H1 (cell line): ENCODE data around the gene SESN1. TPM values are rescaled to one million over a fixed set of nuclear protein-coding genes. Genes with fewer than 3 reads are reported as not detected.

ENCODE experiments used
- CTCF ChIA-PET: fragments of 300-600 bp; sonication (Branson Sonifier 250); formaldehyde crosslinking; loops from one replicate; lab custom pipeline; 2021; ENCODE audit not compliant: partially characterized antibody; lab: Charles Lee
- POLR2A ChIA-PET: fragments of 300-600 bp; sonication (Branson Sonifier 250); formaldehyde crosslinking; loops from one replicate; lab custom pipeline; 2021; ENCODE audit warnings: inconsistent platforms; ENCODE audit not compliant: partially characterized antibody; lab: Charles Lee
- DNase-seq, 2 experiments: peaks; one replicate each; pipeline versions ENCODE4 v3.0.0 to v3.0.0-alpha.2; 2010 to 2022; ENCODE audit warnings: low spot score in 2 of 2, low read depth in 1 of 2, mixed read lengths in 1 of 2
- FAIRE-seq: peaks from 2 replicates; lab custom pipeline; 2011; peaks lifted over from hg19 to GRCh38; lab: Jason Lieb, UNC
- H2AFZ ChIP-seq: 2 replicates; pipeline ENCODE4 v1.8.1; 2012; ENCODE audit warnings: low read length, inconsistent platforms
- H2AK5ac ChIP-seq: 2 replicates; pipeline ENCODE4 v1.6.1; 2013; ENCODE audit warnings: low read depth, low read length
- H2BK120ac ChIP-seq: replicated peaks from 2 replicates; pipeline ENCODE3; 2013; ENCODE audit warnings: low read depth, low read length, inconsistent platforms
- H2BK12ac ChIP-seq: 2 replicates; pipeline ENCODE4 v1.6.1; 2013; ENCODE audit warnings: low read depth, low read length
- H2BK15ac ChIP-seq: 2 replicates; pipeline ENCODE4 v1.6.1; 2013; ENCODE audit warnings: low read length
- H2BK20ac ChIP-seq: 2 replicates; pipeline ENCODE4 v1.6.1; 2013; ENCODE audit warnings: low read length
- H2BK5ac ChIP-seq: 2 replicates; pipeline ENCODE4 v1.6.1; 2013; ENCODE audit warnings: low read depth, low read length
- H3K14ac ChIP-seq: 2 replicates; pipeline ENCODE4 v1.6.1; 2013; ENCODE audit warnings: inconsistent platforms; ENCODE audit not compliant: insufficient read length
- H3K18ac ChIP-seq: 2 replicates; pipeline ENCODE4 v1.6.1; 2013; ENCODE audit warnings: low read length; ENCODE audit errors: extremely low read depth
- H3K23ac ChIP-seq: 2 replicates; pipeline ENCODE4 v1.6.1; 2013; ENCODE audit warnings: inconsistent platforms; ENCODE audit not compliant: insufficient read length
- H3K23me2 ChIP-seq: 2 replicates; pipeline ENCODE4 v1.6.1; 2013; ENCODE audit warnings: low read depth, low read length
- H3K27ac ChIP-seq: 2 replicates; pipeline ENCODE4 v1.6.1; 2011; ENCODE audit warnings: low read depth, low read length, inconsistent platforms
- H3K27me3 ChIP-seq, 4 experiments: replicated peaks in 1 of 4; 1 replicate in 1 of 4; 2 replicates in 3 of 4; pipeline versions ENCODE4 v1.6.1 to v1.8.1; 2011 to 2013; ENCODE audit warnings: low read length in 3 of 4, mild to moderate bottlenecking in 3 of 4, inconsistent platforms in 2 of 4, mixed read lengths in 2 of 4, moderate library complexity in 1 of 4; ENCODE audit not compliant: control insufficient read depth in 3 of 4, insufficient read depth in 3 of 4; ENCODE audit errors: extremely low read depth in 1 of 4
- H3K36me3 ChIP-seq, 4 experiments: 2 replicates each; pipeline versions ENCODE4 v1.6.1 to v1.8.1; 2011 to 2013; ENCODE audit warnings: mild to moderate bottlenecking in 4 of 4, low read length in 3 of 4, moderate library complexity in 2 of 4, control low read depth in 1 of 4, inconsistent platforms in 1 of 4; ENCODE audit not compliant: insufficient read depth in 4 of 4, control insufficient read depth in 2 of 4
- H3K4ac ChIP-seq: replicated peaks from 2 replicates; pipeline ENCODE3; 2013; ENCODE audit warnings: low read length, low read depth, mixed read lengths, inconsistent platforms; ENCODE audit not compliant: insufficient read length
- H3K4me1 ChIP-seq, 4 experiments: replicated peaks in 1 of 4; 1 replicate in 1 of 4; 2 replicates in 3 of 4; pipeline versions ENCODE4 v1.6.1 to v1.8.1; 2011 to 2013; ENCODE audit warnings: low read length in 3 of 4, inconsistent platforms in 2 of 4, mixed read lengths in 1 of 4; ENCODE audit not compliant: insufficient read depth in 4 of 4, control insufficient read depth in 3 of 4
- H3K4me2 ChIP-seq, 2 experiments: 2 replicates each; pipeline versions ENCODE4 v1.6.1 to v1.8.1; 2011 to 2013; ENCODE audit warnings: low read depth in 2 of 2, low read length in 2 of 2, control low read depth in 1 of 2, inconsistent platforms in 1 of 2, mild to moderate bottlenecking in 1 of 2; ENCODE audit not compliant: insufficient read depth in 1 of 2
- H3K4me3 ChIP-seq, 4 experiments: fragments of 200-600, 300-600 bp in 1 of 4; sonication (generic), shearing (Covaris generic), sonication (Bioruptor Twin) in 1 of 4; 2 replicates each; pipeline versions ENCODE4 v1.5.1 to v1.8.1; 2011 to 2016; ENCODE audit warnings: low read length in 4 of 4, low read depth in 3 of 4, control low read depth in 2 of 4, inconsistent platforms in 2 of 4, mild to moderate bottlenecking in 2 of 4, mixed read lengths in 1 of 4, moderate library complexity in 1 of 4; ENCODE audit not compliant: insufficient read depth in 2 of 4; ENCODE audit errors: extremely low read depth in 1 of 4
- H3K56ac ChIP-seq: replicated peaks from 2 replicates; pipeline ENCODE3; 2013; ENCODE audit warnings: low read depth, mild to moderate bottlenecking, mixed read lengths, low read length, inconsistent platforms; ENCODE audit not compliant: insufficient read length
- H3K79me1 ChIP-seq: 2 replicates; pipeline ENCODE4 v1.6.1; 2013; ENCODE audit warnings: low read depth, low read length, control low read depth
- H3K79me2 ChIP-seq, 2 experiments: 2 replicates each; pipeline versions ENCODE4 v1.6.1 to v1.8.1; 2012 to 2013; ENCODE audit warnings: low read length in 2 of 2, mild to moderate bottlenecking in 2 of 2, inconsistent platforms in 1 of 2; ENCODE audit not compliant: insufficient read depth in 2 of 2, control insufficient read depth in 1 of 2
- H3K9ac ChIP-seq, 4 experiments: replicated peaks in 1 of 4; 1 replicate in 1 of 4; 2 replicates in 3 of 4; pipeline versions ENCODE4 v1.6.1 to v1.8.1; 2011 to 2013; ENCODE audit warnings: low read depth in 3 of 4, low read length in 3 of 4, control low read depth in 2 of 4, mild to moderate bottlenecking in 2 of 4, moderate library complexity in 2 of 4, inconsistent platforms in 1 of 4; ENCODE audit errors: extremely low read depth in 1 of 4
- H3K9me3 ChIP-seq, 2 experiments: 2 replicates each; pipeline versions ENCODE4 v1.6.1 to v1.8.1; 2012 to 2013; ENCODE audit warnings: mild to moderate bottlenecking in 2 of 2, moderate library complexity in 2 of 2, control low read depth in 1 of 2, inconsistent platforms in 1 of 2, low read depth in 1 of 2, low read length in 1 of 2, mixed read lengths in 1 of 2; ENCODE audit not compliant: insufficient read depth in 2 of 2
- H4K20me1 ChIP-seq, 2 experiments: replicated peaks in 1 of 2; 2 replicates each; pipeline versions ENCODE3 to v1.8.1; 2011 to 2013; ENCODE audit warnings: inconsistent platforms in 2 of 2, low read length in 2 of 2, mild to moderate bottlenecking in 1 of 2; ENCODE audit not compliant: insufficient read depth in 2 of 2, control insufficient read depth in 1 of 2
- H4K5ac ChIP-seq: 2 replicates; pipeline ENCODE4 v1.6.1; 2013; ENCODE audit warnings: low read length, low read depth, mixed read lengths, inconsistent platforms; ENCODE audit not compliant: insufficient read length
- H4K8ac ChIP-seq: 2 replicates; pipeline ENCODE4 v1.8.0; 2013; ENCODE audit warnings: mild to moderate bottlenecking, moderate library complexity, low read length, inconsistent platforms; ENCODE audit not compliant: insufficient read depth; ENCODE audit errors: extremely low read depth
- H4K91ac ChIP-seq: replicated peaks from 2 replicates; pipeline ENCODE3; 2013; ENCODE audit warnings: low read length, mixed read lengths, inconsistent platforms; ENCODE audit not compliant: insufficient read length
- BACH1 ChIP-seq: IDR thresholded peaks from 2 replicates; pipeline ENCODE4 v1.6.1; 2012; ENCODE audit warnings: low read length, improper control_type of control experiment
- CBX8 ChIP-seq: fragments of 300-800, 300-1000 bp; sonication (generic); IDR thresholded peaks from 2 replicates; pipeline ENCODE4 v1.7.1; 2016; ENCODE audit warnings: low read depth, low read length, borderline replicate concordance
- E2F6 ChIP-seq: IDR thresholded peaks from 2 replicates; pipeline ENCODE4 v1.6.1; 2012; ENCODE audit warnings: inconsistent platforms
- EGR1 ChIP-seq: IDR thresholded peaks from 2 replicates; pipeline ENCODE4 v1.6.1; 2011; ENCODE audit warnings: low read depth, low read length, borderline replicate concordance
- HDAC2 ChIP-seq, 2 experiments: fragments of 300-600 bp in 1 of 2; sonication (generic) in 1 of 2; IDR thresholded peaks; 2 replicates each; pipeline ENCODE4 v1.6.1; 2011 to 2012; ENCODE audit warnings: low read depth in 2 of 2, low read length in 2 of 2, mild to moderate bottlenecking in 2 of 2, moderate library complexity in 2 of 2, borderline replicate concordance in 1 of 2, inconsistent platforms in 1 of 2
- HDAC6 ChIP-seq: IDR thresholded peaks from one replicate; pipeline ENCODE4 v1.7.1; 2012; ENCODE audit warnings: low read depth, mild to moderate bottlenecking, inconsistent platforms, low read length, moderate library complexity
- JUN ChIP-seq: IDR thresholded peaks from 2 replicates; pipeline ENCODE4 v1.6.1; 2011; ENCODE audit warnings: low read depth, mild to moderate bottlenecking, improper control_type of control experiment, low read length
- KDM1A ChIP-seq: fragments of 200-600, 300-600 bp; sonication (generic); IDR thresholded peaks from 2 replicates; pipeline ENCODE4 v1.7.1; 2016; ENCODE audit warnings: mild to moderate bottlenecking, low read length, borderline replicate concordance
- KDM4A ChIP-seq: IDR thresholded peaks from one replicate; pipeline ENCODE4 v1.7.1; 2012; ENCODE audit warnings: low read depth, mild to moderate bottlenecking, moderate library complexity, low read length, inconsistent platforms; ENCODE audit not compliant: severe bottlenecking
- KDM5A ChIP-seq: fragments of 200-600 bp; IDR thresholded peaks from 2 replicates; pipeline ENCODE4 v1.7.1; 2012; ENCODE audit warnings: mild to moderate bottlenecking, low read length, inconsistent platforms, mixed read lengths
- POU5F1 ChIP-seq: IDR thresholded peaks from 2 replicates; pipeline ENCODE4 v1.6.1; 2011; ENCODE audit warnings: low read depth, mild to moderate bottlenecking, low read length, moderate library complexity
- SP2 ChIP-seq: IDR thresholded peaks from 2 replicates; pipeline ENCODE4 v1.6.1; 2012; ENCODE audit warnings: mild to moderate bottlenecking, low read length, inconsistent platforms
- SRF ChIP-seq: IDR thresholded peaks from 2 replicates; pipeline ENCODE4 v1.6.1; 2011; ENCODE audit warnings: mild to moderate bottlenecking, low read depth, low read length, moderate library complexity
- YY1 ChIP-seq: IDR thresholded peaks from 2 replicates; pipeline ENCODE4 v1.6.1; 2011; ENCODE audit warnings: low read depth, mild to moderate bottlenecking, low read length
- WGBS, 2 experiments: shearing (Covaris generic) in 1 of 2; methylation state at CpG; one replicate each; pipeline versions ENCODE4 v1.1.6 to v1.1.7; 2013 to 2015; ENCODE audit warnings: low lambda C conversion rate in 2 of 2, mixed read lengths in 2 of 2, inconsistent platforms in 1 of 2, low coverage in 1 of 2, missing lambda C conversion rate in 1 of 2; ENCODE audit not compliant: insufficient replicate concordance in 2 of 2, insufficient coverage in 1 of 2, insufficient read length in 1 of 2; ENCODE audit errors: extremely low coverage in 1 of 2, missing lambda C conversion rate in 1 of 2; 5-methylcytosine and 5-hydroxymethylcytosine counted together
- polyA plus RNA-seq, 7 experiments: library from polyadenylated mRNA; depleted of rRNA in 3 of 7; stranded (reverse) in 5 of 7; unstranded in 2 of 7; fragments of >200 nt in 5 of 7; fragments of 200-250 nt in 2 of 7; gene quantifications; 1 replicate in 5 of 7; 2 replicates in 1 of 7; 4 replicates in 1 of 7; pipeline versions ENCODE4 v1.2.1 to v1.2.3, GENCODE V29; 2011 to 2013; ENCODE audit warnings: missing spikeins in 2 of 7, mixed read lengths in 2 of 7
- total RNA-seq: library from RNA; stranded (reverse); fragmentation: NEBNext Ultra II Directional; extraction: Animal tissue kit (Norgen Biotek cat#: 25700); gene quantifications from 2 replicates; pipeline ENCODE4 v1.2.1, GENCODE V29; 2021

The SESN1 gene
- total and polyA plus RNA-seq, 2 of the 8 experiments (the other 6 are each of a cell fraction or from before 2014, with no cell fraction given): 12.8 to 15.6 TPM

GRCh38 chr6:109060571-109060970 lies 34.1 kb downstream of the SESN1 start:
- Histone ChIP-seq H2BK12ac (no peak overlapping the region), H3K18ac (no peak overlapping the region), H3K4me1 (peaks cover 0 to 3% (median 0%) of the 10 kb centered on the region in 4 experiments; a peak in 1 of 7 replicates), H3K79me2 (no peaks in the 10 kb centered on the region), H2BK15ac (no peak overlapping the region), H3K27me3 (no peaks in the 10 kb centered on the region), H3K27ac (no peak overlapping the region), H3K79me1 (no peaks in the 10 kb centered on the region), H2BK20ac (no peak overlapping the region), H3K9me3 (no peaks in the 10 kb centered on the region), H2AFZ (no peak overlapping the region), H4K20me1 (no peaks in the 10 kb centered on the region), H2BK5ac (no peak overlapping the region), H4K5ac (no peak overlapping the region), H2AK5ac (no peak overlapping the region), H3K36me3 (no peaks in the 10 kb centered on the region; a peak in 1 of 8 replicates), H3K23me2 (no peaks in the 10 kb centered on the region), H3K4me2 (no peak overlapping the region), H3K4me3 (no peak overlapping the region), H4K91ac (no peak overlapping the region), H3K4ac (no peak overlapping the region), H3K56ac (no peak overlapping the region), H3K9ac (no peak overlapping the region), H2BK120ac (no peak overlapping the region), H4K8ac (no peak overlapping the region), H3K14ac (no peak overlapping the region), H3K23ac (no peak overlapping the region)
- ChIA-PET POLR2A (no interaction called here), CTCF (no interaction called here)
- no peak for DNase-seq
- no peak for FAIRE-seq
- WGBS, 2 experiments: 76% methylated on average over 2 of the region's 2 CpGs; no CpG with 5 or more reads in 1 of the 2 experiments
- no peak for TF ChIP-seq HDAC2 (IDR thresholded peaks at IDR 0.05; ENCODE audit: borderline replicate concordance in 1 of 2, low read depth in 2 of 2, low read length in 2 of 2)
- TF ChIP-seq KDM5A: no peak
- no peak for TF ChIP-seq EGR1
- no peak for TF ChIP-seq HDAC6
- TF ChIP-seq KDM1A: no peak
- no peak for TF ChIP-seq BACH1
- TF ChIP-seq CBX8: no peak
- no peak for TF ChIP-seq KDM4A
- no peak for TF ChIP-seq YY1
- TF ChIP-seq SP2: no peak
- TF ChIP-seq JUN: no peak
- no peak for TF ChIP-seq E2F6
- no peak for TF ChIP-seq POU5F1
- TF ChIP-seq SRF: no peak
